NCI-H1417 (cell line): ENCODE data around the gene GPR35.

Source experiments
- DNase-seq, 3 experiments: peaks; one replicate each; lab custom pipeline; 2025; lab: John Stamatoyannopoulos, UW

The GPR35 gene

DNA sequence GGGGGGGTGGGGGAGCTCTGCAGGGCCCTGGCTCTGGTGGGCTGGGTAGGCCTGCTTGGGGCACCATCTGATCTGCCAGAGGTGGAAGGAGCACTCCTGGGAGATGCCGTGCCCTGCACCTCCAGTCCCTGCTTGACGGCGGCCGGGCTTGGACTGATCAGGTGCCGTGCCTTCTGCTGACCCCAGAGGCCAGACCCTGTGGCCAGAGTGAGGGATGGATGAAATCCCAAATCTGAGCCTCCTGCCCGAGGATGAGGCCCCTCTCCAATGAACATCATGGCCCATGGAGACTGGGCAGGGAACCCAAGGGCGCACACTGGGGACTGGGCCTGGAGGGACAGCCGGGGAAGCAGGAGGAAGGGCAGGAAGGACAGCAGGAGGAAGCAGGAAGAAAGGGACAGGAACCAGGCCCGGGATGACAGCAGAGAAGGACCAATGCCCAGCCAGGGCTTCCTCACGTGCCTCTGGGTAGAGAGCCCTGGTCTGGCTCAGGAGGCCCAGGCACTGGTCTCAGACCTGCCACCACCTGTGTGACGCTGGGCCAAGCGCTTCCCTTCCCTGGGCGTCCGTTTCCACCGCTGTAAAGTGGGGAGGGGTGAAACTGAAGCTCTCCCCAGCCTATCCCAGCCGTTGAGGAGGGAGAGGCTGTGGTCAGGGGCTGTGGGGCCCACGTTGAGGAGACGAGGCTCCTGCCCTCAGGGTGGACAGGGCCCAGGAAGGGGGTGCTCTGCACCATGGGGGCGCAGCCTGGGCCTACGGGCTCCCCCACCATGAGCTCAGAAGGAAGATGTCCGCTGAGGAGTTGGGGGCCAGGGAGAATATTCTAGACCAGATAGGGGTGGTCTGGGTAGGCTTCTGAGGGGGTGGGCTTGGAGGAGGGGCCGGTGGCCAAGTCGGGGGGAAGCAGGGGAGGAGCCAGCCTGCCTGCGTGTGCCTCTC is 1.0 kb upstream of the GPR35 start:
- no peak for DNase-seq

GRCh38 chr2:240626531-240627300 is 1.4 kb downstream of the GPR35 start:
- DNase-seq: no peak

GRCh38 chr2:240627736-240628506 is 2.6 kb downstream of the GPR35 start:
- DNase-seq: no peak

DNA sequence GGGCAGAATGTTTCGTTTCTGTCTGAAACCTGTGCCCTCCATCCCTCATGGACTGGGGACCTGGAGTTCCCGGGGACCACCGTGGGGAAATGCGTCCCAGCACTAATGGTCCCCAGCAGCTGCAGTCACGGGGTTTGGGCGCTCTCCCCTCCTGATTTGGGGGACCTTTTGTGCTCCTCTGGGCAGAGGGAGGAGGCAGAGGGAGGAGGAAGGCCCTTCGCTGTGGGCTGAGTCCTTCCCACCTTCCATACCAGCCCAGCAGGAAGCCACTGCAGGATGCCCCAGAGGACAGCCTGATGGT is 3.2 kb downstream of the GPR35 start:
- no peak for DNase-seq

GRCh38 chr2:240628808-240629618 is 3.7 kb downstream of the GPR35 start:
- no peak for DNase-seq

- DNase-seq: no peak
Observed at GRCh38 chr2:240629619-240629967, 4.3 kb downstream of the GPR35 start.

- DNase-seq: no peak
Observed at GRCh38 chr2:240629968-240630770, 4.9 kb downstream of the GPR35 start.

DNA sequence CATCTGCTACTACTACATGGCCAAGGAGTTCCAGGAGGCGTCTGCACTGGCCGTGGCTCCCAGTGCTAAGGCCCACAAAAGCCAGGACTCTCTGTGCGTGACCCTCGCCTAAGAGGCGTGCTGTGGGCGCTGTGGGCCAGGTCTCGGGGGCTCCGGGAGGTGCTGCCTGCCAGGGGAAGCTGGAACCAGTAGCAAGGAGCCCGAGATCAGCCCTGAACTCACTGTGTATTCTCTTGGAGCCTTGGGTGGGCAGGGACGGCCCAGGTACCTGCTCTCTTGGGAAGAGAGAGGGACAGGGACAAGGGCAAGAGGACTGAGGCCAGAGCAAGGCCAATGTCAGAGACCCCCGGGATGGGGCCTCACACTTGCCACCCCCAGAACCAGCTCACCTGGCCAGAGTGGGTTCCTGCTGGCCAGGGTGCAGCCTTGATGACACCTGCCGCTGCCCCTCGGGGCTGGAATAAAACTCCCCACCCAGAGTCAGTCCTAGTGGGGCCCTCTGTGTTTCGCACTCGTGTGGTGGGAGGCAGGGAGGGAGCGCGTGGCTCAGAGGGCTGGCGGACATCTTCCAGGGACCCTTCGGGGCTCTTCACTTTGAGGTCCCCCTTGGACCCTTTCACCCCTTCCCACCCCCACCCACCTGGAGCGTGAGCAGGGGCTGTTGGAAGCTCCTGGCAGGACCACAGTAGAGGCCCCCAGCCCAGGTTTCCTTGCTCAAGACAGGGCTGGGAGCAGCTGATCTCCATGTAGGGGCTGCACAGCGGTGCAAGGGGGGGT is 5.7 kb downstream of the GPR35 start:
- DNase-seq: no peak

GRCh38 chr2:240631548-240632305 is 6.4 kb downstream of the GPR35 start:
- no peak for DNase-seq

- DNase-seq: no peak
Observed at GRCh38 chr2:240632306-240632721, 7.0 kb downstream of the GPR35 start.

DNA sequence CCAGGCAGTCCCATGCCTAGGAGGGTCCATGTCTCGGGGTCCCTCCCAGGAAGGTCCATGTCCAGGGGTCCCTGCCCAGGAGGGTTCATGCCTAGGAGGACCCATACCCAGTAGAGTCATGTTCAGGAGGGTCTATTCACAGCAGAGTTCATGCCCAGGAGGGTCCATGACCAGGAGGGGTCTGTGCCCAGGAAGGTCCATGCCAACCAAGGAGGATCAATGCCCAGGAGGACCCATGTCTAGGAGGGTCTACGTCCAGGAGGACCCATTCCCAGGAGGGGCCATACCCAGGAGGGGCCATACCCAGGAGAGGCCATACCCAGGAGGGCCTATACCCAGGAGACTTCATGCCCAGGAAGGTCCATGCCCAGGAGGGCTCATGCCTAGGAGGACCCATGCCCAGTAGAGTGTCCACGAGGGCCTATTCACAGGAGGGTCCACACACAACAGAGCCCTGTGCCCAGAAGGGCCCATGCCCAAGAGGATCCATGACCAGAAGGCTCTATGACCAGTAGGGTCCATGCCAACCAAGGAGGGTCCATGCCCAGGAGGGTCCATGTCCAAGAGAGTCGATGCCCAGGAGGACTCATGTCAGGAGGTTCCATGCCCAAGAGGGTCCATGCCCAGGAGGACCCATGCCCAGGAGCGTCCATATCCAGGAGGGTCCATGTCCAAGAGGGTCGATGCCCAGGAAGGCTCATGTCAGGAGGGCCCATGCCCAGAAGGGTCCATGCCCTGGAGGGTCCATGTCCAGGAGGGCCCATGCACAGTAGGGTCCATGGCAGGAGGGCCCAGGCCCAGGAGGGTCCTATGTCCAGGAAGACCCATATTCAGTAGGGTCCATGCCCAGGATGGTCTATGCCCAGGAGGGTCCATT is 10.1 kb downstream of the GPR35 start:
- no peak for DNase-seq

DNA sequence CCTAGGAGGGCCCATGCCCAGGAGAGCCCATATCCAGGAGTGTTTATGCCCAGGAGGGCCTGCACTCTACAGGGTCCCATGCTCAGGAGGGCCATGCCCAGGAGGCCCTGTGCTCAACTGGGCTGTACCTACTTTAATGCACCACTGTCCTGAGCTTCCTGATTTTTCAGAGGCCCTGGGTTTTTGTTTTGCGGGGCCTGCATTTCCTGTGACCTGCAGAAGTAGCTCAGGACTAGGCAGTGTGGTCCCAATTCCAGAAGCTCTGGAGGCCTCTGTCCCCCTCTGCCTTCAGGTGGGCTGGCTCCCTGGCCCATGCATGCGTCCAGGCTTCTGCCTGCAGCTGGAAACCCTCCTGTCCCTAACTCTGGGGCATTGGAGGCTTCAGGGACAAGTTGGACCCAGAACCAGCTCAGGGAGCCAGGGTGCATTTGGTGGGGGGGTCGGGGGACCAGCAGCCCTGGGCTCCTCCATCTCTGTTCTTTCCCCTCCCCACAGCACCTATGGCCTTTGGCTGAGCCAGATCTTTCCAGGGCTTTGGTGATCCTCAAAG is 10.8 kb downstream of the GPR35 start:
- no peak for DNase-seq

DNA sequence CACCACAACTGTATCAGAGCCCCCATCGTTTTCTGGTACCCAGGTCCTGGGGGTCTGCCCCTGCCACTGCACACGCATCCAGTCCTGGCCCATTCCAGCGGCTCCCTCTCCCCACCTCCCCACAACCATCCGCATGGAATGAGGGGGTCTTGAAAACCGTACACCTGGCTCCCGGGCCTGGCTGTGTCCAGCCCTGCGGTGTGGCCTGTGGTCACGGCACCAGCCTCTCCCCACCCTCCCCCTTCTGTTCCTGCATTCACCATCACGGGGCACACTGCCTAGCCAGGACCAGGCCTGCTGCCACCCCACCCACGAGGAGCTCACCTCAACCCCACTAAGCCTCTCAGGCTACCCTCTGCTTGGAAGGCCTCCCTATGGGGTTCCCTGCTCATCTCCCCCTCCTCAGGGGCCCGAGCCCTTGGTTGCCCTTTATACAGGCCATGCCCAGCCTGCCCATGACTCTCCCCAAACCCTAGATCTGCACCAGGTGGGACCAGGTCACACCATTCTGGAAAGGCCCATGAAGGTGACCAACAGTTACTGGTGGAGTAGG is 11.4 kb downstream of the GPR35 start:
- DNase-seq: no peak

- no peak for DNase-seq
Observed at GRCh38 chr2:240637116-240637900, 12.0 kb downstream of the GPR35 start.

DNA sequence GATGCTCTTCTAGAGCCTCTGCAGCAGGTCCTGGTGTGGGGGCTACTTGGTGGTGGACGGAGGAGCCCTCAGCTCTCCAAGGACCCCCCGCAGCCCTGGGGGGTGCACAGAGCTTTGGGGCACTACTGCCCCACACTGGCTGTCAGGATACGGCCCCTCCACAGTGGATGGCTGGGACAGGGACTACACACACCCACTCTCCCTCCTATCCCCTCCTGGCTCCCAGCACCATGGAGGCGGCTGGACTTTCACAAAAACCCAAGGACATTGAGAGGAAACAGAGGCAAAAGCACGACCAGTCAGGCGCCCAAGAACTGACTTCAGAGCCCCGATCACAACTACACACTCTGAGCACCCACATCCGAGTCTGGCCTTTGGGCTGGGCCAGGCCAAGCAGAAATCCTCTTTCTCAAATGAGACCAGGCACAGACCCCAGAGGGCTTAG is 12.6 kb downstream of the GPR35 start:
- no peak for DNase-seq

DNA sequence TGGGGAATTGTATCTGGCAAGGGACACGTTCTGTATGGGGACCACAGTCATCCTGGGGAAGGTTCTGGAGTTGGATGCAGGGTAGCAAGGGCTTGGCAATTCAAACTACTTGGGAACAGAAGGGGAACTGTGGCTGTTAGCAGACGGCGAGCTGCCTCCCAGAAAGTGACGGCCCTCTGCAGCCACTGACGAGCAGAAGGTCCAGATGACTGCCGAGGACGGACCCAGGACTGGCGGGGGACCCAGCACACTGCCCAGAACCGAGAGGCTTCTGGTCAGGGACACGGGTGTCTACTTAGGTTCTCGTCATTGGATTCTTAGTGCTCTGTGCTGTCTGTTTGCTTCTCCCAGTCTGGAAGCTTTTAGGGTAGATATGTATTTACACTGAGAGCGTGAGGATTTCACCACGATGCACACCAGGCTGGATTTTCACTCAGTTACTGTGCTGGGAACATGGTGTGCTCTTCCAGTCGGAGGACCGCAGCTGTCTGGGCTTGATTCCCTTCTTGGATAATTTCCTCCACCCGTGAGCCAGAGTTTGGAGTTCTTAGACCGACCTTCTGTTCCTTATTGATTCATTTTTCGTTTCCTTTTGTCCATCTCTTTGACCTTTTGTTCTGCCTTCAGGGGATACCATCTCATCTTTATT is 13.4 kb downstream of the GPR35 start:
- no peak for DNase-seq
